G401.6 (cell line): ENCODE measurements around the gene EIF2A.
"Not testable (repeated sequence)": the region's sequence is repeated elsewhere in the genome, so short reads cannot be mapped to it uniquely, and the experiment has no call there.

Experiments
- FAIRE-seq: peaks from 2 replicates; lab custom pipeline; 2012; peaks lifted over from hg19 to GRCh38; lab: Jason Lieb, UNC

Gene EIF2A

GRCh38 chr3:150602426-150603152 is 56.0 kb downstream of the EIF2A start:
- FAIRE-seq, result no peak

GRCh38 chr3:150603153-150603979 is 56.8 kb downstream of the EIF2A start, which contains the start of gene SELENOT:
Gene SELENOT (plus strand): TSS chr3:150603321. CDS start chr3:150603363, 42 bp downstream.
- FAIRE-seq, result peak; percentile 93

- FAIRE-seq, result no peak
These were observed 57.4 kb downstream of the EIF2A start for GRCh38 chr3:150603980-150604319.

DNA sequence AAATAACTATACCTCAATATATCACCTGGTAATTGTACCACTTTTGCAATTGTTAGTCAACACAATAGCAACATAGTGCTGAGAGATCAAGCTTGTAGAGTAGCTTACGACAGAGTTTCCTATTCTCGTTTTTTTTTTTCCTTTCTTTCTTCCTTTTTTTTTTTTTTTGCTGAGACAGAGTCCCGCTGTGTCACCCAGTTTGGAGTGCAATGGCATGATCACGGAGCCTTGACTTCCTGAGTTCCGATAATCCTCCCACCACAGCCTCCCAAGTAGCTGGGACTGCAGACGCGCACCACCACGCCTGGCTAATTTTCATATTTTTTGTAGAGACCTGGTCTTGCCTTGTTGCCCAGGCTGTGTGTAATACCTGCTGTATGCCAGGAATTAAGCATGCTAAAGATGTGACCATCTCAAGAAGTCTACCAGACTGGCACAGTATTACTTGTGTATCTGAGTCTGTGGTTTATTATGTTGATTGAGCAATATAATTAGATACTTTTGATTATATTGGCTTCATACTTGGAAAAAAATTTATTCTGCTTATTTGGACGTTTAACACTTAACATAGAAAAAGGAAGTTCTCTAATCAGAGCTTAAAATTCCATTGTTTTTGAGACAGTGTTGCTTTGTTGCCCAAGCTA is 59.5 kb downstream of the EIF2A start:
- FAIRE-seq, result no peak

GRCh38 chr3:150607267-150608065 is 60.9 kb downstream of the EIF2A start:
- FAIRE-seq, result no peak

GRCh38 chr3:150609988-150610387 is 63.4 kb downstream of the EIF2A start:
- FAIRE-seq, result no peak

DNA sequence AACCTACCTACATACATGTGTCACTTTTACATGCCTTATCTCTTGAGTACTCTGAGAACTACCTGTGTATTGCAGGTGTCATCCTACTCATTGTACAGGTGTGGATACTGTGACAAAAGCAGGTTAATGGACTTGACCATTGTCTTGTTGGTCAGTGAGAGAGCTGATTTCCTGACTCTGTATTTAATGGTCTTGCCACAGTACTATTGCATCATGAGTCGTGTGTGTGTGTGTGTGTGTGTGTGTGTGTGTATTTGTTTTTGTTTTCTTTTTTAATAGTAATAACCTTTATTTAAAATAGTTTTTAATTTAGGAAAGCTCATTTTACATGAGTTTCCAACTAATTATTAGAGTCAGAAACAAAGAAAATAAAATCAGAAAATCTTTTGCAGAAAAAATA is 64.2 kb downstream of the EIF2A start:
- FAIRE-seq, result no peak

- no peak for FAIRE-seq
These were observed 65.1 kb downstream of the EIF2A start for GRCh38 chr3:150611666-150612065.

GRCh38 chr3:150612494-150612893 is 65.9 kb downstream of the EIF2A start:
- no peak for FAIRE-seq

DNA sequence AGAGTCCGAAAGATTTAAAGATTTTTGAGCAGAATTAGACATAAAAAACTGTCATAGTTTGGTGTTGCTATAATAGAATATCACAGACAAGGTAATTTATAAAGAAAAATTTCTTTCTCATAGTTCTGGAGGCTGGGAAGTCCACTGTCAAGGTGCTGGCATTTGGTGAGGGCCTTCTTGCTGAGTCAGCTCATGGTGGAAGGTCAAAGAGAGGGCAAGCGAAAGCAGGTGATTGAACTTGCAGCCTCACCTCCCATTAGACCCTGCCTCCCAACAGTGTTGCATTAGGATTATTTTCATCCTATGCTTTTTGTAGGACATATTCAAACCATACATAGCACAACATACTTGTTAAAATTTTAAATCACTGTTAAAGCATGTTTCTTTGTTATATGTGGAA is 66.4 kb downstream of the EIF2A start:
- FAIRE-seq, result no peak

- FAIRE-seq, result no peak
These were observed 67.3 kb downstream of the EIF2A start for GRCh38 chr3:150613709-150614480.

DNA sequence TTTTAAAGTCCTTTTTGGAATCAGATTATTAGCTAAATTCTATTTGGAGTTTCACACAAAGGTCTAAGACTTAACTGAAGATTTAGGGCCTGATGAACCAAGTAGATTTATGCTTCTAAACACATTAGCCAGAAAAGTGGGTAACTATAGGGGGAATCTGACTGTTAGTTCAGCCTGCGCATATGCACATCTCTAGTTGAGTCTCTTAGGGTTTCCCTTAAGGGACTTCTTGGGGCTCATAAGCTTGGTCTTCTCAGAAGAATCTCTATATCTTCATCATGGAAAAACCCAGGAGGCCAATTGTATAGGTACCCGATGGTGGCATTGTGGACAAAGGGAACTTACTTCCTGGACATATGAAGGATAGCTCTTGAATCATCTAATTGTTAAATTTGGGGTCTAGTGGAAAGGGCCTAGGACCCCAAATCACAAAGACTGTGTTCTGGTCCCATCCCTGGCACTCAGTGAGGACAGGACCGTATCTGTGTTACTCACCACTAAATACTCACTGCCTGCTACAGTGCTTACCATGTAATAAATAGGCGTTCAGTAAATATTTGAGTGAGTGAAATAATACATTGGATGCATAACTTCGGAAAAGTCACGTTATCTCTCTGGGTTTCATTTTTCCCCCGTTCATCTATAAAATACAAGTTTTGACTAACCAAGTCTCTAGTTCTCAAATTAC is 73.6 kb downstream of the EIF2A start:
- FAIRE-seq, result peak; percentile 15

- not testable (repeated sequence) for FAIRE-seq
These were observed 76.4 kb downstream of the EIF2A start for GRCh38 chr3:150622955-150623354.

GRCh38 chr3:150623945-150624344 is 77.4 kb downstream of the EIF2A start:
- peak; percentile 83 for FAIRE-seq

- no peak for FAIRE-seq
These were observed 79.8 kb downstream of the EIF2A start for GRCh38 chr3:150626148-150626930.

DNA sequence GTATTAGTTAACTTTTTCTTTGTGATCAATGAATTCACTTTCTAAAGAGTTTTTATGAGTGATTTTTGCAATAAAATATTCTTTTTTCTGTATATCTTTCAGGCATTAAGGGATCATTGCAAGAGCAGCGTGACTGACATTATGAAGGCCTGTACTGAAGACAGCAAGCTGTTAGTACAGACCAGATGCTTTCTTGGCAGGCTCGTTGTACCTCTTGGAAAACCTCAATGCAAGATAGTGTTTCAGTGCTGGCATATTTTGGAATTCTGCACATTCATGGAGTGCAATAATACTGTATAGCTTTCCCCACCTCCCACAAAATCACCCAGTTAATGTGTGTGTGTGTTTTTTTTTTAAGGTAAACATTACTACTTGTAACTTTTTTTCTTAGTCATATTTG is 81.0 kb downstream of the EIF2A start:
- FAIRE-seq, result no peak

DNA sequence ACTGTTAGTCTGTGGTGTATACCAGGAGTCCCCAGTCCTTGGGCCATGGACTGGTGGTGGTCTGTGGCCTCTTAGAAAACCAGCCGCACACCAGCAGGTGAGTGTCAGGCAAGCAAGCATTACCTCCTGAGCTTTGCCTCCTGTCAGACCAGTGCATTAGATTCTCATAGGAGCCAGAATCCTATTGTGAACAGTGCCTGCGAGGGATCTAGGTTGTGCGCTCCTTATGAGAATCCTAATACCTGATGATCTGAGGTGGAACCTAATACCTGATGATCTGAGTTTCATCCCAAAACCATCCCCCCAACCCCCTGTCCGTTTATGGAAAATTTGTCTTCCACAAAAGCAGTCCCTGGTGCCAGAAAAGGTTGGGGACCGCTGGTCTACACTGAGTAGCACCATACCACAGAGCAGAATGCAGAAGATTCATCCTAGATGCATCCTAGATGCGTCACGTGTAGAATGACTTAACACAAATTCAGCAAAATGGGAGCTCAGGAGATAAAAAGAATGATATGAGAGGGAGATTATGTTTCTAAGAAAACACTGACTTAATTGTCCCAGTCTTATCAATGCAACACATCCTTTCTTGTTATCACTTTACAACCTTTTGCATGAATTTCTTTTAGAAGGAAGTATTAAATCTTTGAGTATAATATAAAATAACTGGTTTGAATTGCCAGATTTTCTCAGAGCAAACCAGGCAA is 85.1 kb downstream of the EIF2A start:
- no peak for FAIRE-seq

- no peak for FAIRE-seq
These were observed 88.5 kb downstream of the EIF2A start for GRCh38 chr3:150635076-150635475.

DNA sequence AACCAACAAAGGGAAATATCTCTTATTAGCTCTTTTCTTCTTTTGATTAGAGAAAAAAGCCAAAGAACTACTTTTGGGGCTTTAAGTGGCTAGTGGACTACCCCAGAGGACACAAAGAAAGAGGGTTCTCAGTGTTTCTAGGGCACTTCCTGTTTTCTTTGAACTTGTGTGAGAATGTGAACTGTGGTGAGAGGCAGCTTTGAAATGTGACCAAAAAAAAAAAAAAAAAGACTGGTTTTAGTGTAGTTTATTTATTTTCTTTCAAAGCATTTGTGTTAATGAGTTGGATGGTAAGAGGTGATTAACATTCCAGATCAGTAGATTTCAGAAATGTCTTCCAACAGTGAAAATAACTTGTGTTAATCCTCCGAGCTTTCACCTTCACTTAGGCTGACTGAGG is 88.9 kb downstream of the EIF2A start:
- FAIRE-seq, result no peak
